ENCODE data around the gene HSDL1.

DNA sequence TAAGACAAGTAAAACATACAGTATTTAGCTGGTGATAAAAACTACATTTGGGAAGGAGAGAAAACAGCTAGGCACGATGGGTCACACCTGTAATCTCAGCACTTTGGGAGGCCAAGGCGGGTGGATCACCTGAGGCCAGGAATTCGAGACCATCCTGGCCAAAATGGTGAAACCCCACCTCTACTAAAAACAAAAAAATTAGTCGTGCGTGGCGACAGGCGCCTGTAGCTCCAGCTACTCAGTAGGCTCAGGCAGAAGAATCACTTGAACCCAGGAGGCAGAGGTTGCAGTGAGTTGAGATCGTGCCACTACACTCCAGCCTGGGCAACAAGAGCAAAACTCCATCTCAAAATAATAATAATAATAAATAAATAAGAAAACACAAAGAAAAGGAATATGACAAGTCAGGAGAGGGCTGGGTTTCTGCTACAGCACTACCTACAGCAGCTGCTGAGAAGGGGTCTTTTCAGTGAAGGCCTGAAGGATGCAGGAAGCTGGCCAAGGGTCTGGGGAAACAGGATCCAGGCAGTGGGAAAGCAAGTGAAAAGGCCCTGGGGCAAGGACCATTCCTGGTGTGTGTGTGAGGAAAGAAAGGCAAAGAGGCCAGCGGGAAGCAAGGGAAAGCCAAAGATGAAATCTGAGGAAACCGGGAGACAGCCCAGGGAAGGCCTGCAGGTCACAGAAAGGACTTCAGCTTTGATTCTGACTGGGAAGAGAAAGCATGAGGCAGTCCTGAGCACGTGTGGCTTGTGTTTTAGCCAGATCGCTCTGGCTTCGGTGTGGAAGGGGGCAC lies 38.8 kb downstream of the HSDL1 start:
- TF ChIP-seq, protein P1, sequence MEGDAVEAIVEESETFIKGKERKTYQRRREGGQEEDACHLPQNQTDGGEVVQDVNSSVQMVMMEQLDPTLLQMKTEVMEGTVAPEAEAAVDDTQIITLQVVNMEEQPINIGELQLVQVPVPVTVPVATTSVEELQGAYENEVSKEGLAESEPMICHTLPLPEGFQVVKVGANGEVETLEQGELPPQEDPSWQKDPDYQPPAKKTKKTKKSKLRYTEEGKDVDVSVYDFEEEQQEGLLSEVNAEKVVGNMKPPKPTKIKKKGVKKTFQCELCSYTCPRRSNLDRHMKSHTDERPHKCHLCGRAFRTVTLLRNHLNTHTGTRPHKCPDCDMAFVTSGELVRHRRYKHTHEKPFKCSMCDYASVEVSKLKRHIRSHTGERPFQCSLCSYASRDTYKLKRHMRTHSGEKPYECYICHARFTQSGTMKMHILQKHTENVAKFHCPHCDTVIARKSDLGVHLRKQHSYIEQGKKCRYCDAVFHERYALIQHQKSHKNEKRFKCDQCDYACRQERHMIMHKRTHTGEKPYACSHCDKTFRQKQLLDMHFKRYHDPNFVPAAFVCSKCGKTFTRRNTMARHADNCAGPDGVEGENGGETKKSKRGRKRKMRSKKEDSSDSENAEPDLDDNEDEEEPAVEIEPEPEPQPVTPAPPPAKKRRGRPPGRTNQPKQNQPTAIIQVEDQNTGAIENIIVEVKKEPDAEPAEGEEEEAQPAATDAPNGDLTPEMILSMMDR (IDR thresholded peaks at IDR 0.05), result no peak
- no peak for TF ChIP-seq EZH2 (IDR thresholded peaks at IDR 0.05; ENCODE audit: borderline replicate concordance, insufficient read depth, low read depth, low read length, poor library complexity, severe bottlenecking)

All from B cell (primary cell).